Coronary artery (tissue), 2 donors: Measurements from ENCODE around the gene ARHGEF3.
A peak's percentile ranks its signal among the peaks of the same experiment; 100 is the strongest.

Experiments used
- DNase-seq: peaks from one replicate; pipeline ENCODE4 v3.0.0-alpha.2; 2017; ENCODE audit warnings: low spot score
- H3K27ac ChIP-seq, 2 donors: fragments of 200-600 bp; sonication (generic); one replicate each; pipeline ENCODE4 v1.5.1; 2016 to 2019
- H3K4me3 ChIP-seq: fragments of 200-600 bp; sonication (generic); 2 replicates; pipeline ENCODE4 v1.5.1; 2016; ENCODE audit warnings: mild to moderate bottlenecking, moderate library complexity
- CTCF ChIP-seq: fragments of 200-600 bp; sonication (generic); IDR thresholded peaks from one replicate; pipeline ENCODE4 v1.5.1; 2019; ENCODE audit warnings: antibody characterized with exemption

The ARHGEF3 gene

GRCh38 chr3:56772952-56773938 is 28.5 kb downstream of the ARHGEF3 start:
- H3K4me3 ChIP-seq, result no peak overlapping the region
- no peak overlapping the region for H3K27ac ChIP-seq
- DNase-seq, result no peak
- TF ChIP-seq CTCF, result no peak

- no peak for TF ChIP-seq CTCF
- no peak overlapping the region for H3K4me3 ChIP-seq
- DNase-seq, result no peak
- H3K27ac ChIP-seq, result no peak overlapping the region
Observed at GRCh38 chr3:56771376-56771775, 30.4 kb downstream of the ARHGEF3 start.

GRCh38 chr3:56769116-56769707 is 32.5 kb downstream of the ARHGEF3 start:
- H3K27ac ChIP-seq, result no peak overlapping the region

GRCh38 chr3:56764904-56765547 is 36.7 kb downstream of the ARHGEF3 start:
- TF ChIP-seq CTCF, result no peak
- H3K27ac ChIP-seq, result no peak overlapping the region
- no peak for DNase-seq
- H3K4me3 ChIP-seq, result no peak overlapping the region

More at GRCh38 chr3:56769116-56769707, 32.5 kb downstream of the ARHGEF3 start:
- DNase-seq, result no peak
- no peak for TF ChIP-seq CTCF
- no peak overlapping the region for H3K4me3 ChIP-seq

GRCh38 chr3:56764184-56764583 is 37.6 kb downstream of the ARHGEF3 start:
- no peak for DNase-seq
- H3K27ac ChIP-seq, result no peak overlapping the region
- no peak for TF ChIP-seq CTCF
- no peak overlapping the region for H3K4me3 ChIP-seq

- no peak overlapping the region for H3K4me3 ChIP-seq
- no peak for TF ChIP-seq CTCF
Observed at GRCh38 chr3:56763233-56763632, 38.5 kb downstream of the ARHGEF3 start.

More at GRCh38 chr3:56763233-56763632, 38.5 kb downstream of the ARHGEF3 start:
- H3K27ac ChIP-seq, result peak overlapping the region in 1 of 2 donors; percentile 46
- DNase-seq, result no peak
